SKM-1 treated with dmso at 0.1 percent for 144 hours (cell line): ENCODE measurements around the gene TRPM4.
"Not testable (repeated sequence)": the region's sequence is repeated elsewhere in the genome, so short reads cannot be mapped to it uniquely, and the experiment has no call there.

Experiments used
- DNase-seq: peaks from one replicate; lab custom pipeline; 2025; ENCODE audit not compliant: unreplicated experiment; lab: John Stamatoyannopoulos, UW

The TRPM4 gene

DNA sequence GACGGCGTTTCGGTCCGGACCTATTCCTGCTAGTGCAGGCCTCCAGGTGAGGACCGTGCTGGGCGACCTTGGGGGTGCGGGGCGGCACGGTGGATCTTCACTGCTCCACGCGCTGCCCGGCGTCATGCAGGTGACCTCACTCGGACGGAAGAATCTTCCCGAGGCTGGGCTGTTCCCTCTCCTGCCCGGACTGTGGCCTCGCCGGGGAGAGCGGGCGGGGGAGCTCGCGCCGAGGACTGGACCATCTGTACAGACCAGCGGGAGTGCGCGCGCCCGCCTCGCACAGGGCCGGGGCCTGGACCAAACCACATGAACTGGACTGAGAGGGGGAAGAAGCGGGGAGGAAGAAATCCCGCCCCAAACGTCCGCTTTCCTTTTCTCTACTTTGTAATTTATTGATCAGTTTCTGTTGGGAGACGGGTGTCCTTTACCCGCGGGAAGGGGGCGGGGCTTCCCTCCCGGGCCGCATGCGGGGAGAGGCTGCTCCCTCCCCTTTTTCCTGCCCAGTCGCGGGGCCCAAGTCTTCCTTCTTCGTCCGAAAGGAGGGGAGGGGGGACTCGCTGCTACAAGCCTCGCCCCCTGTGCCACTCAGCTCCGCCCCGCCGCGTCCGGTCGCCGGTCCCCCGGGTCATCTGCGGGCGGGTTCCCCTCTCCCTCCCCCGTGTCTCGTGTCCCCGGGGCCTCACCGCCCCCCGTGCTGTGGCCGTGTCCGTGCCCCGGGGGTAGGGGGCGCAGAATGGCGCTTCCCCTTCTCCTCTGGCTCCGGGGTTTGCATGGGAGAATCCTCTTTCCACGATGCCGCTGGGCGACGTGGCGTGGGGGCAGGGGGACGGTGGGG is 7.3 kb upstream of the TRPM4 start:
- peak; percentile 62 for DNase-seq

DNA sequence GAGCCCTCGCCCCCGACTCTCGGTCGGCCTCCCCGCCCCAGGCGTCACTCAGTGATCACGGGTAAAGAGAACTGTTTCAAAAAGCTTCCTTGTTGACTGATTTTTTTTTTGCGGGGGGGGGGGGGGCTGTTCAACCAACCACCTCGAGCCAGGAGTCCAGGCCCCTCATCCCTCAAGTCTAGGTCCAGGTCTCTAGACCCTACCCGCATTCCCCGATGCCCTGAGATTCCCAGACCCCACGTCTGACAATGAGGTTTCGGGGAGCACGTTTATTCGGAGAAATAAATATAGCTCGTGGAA is 6.7 kb upstream of the TRPM4 start:
- no peak for DNase-seq

DNA sequence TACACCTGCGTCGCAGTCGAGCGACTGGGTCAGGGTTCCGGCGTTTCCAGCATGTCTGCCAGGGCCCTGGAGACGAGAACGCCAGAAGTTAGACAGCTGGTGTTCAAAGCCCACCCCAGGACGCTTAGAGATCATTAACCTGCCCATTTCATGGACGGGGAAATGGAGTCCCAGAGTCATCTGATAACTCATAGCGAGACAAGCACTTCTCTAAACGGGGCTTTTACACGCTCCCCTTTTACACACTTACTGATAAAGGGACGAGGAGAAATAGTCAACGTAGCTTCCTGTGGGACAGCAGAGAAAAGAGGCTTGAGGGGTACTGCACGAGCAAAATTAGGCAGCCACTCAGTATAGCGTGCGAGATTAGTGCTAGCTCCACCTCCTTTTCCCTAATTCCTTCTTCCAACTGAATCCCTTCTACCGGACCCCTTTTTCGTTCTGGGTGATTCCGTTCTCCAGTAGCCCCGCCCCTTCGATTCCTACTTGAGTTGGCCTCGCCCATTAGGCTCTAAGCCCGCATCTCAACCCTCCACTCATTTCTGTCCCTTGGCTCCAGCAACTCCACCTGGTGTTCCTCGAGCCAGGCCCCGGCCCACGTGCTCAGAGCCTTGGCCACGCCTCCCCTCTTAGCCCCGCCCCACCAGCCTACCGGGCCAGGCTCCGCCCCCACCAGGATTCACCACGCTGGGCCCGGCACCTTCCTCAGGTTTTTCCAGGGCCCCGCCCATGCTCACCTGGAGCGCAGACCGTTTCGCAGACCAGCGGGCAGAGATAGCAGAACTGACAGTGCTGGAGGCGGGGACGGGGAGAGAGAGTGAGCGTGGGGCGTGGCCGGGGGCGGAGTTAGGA is 6.1 kb upstream of the TRPM4 start:
- DNase-seq, result peak; percentile 34

DNA sequence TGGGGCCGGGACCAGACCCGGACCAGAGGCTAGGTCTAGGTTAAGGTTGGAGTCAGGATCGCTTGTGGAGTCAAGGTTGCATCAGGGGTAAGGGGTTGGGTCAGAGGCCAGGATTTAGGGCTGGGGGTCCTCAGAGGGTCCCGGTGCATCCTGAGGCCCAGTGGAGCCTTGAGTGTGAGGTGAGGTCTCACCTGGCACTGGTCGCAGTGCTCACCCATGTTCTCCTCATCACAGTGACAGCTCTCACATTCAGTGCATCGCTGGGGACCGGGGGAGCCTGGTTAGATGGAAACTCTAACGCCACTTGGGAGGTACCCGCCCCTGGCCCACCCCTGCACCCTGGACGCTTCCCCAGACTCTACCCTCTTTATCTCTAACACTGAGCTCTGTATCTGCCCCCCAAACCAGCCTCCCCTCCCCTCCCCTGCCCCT is 5.5 kb upstream of the TRPM4 start:
- no peak for DNase-seq

DNA sequence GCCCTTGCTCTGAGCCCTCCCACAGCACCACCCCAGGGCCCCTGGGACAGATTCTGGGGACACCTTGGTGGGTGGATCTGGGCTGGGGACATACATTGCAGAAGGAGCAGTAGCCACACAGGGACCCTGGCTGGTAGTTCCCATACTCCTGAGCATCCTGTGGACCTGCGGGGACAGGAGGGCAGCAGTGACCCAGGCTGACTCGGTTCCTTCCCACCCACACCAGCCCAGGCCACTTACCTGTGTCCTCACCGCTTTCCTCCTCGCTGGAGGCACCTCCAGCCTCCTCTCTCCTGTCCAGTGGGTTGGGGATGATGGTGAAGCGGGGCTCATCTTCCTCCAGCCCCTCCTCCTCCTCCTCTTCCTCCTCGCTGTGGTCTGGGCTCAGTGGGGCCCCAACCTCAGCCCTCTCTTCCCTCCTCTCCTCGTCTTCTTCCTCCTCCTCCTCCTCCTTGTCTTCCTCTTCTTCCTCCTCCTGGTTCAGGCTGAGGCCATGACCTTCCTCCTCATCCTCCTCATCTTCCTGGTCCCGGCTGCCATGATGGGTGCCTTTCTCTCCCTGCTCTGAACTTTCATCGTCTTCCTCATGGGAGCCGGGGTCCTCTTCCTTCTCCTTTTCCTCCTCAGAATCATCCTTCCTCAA is 4.3 kb upstream of the TRPM4 start:
- peak; percentile 12 for DNase-seq

DNA sequence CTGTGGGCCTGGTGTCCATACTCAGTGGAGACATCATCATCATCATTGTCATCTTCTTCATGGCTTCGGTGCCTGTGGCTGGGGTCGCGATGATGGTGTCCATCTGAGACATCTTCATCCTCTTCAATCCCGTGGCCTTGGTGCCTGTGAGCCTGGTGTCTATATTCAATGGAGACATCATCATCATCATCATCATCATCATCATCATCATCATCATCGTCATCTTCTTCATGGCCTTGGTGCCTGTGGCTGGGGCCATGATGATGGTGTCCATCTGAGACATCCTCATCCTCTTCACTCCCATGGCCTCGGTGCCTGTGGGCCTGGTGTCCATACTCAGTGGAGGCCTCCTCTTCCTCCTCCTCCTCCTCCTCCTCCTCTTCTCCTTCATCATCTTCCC is 3.3 kb upstream of the TRPM4 start:
- DNase-seq, result no peak

DNA sequence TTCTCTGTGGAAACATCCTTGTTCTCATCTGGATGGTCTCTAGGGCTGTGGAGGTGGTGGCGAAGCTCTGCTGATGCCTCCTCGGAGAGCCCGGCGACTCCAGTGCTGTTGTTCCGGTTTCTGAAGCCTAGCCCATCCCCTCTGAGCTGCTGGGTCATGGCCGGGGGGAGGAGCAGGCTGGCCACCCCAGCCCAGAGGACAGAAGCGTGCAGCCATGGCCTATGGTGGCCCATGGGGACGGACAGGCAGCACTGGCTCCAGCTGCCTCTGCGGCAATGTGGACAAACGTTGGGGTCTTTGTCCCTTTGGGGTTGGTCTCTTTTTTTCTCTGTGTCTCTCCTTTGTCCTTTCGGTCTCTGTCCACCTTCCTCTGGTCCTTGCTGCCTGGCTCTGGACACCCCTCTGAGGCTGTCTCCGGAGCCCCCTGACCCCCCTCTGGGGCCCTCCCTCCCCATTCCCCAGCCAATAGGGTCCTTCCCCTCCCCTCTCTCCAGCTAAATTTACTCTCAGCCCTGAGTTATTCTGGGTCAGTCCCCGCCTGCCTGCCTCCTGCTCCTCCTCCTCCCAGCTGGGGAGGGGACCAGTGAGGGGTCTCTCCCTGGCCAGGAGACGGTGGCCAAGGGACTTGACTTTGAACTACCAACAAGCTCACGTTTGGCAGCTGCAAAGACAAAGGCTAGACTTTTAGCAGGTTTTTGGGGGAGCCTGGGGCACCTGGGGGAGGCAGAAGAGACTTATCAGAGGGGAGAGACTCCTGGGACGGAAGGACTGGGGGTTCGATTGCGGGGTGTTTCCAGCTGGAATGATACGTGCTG is 2.4 kb upstream of the TRPM4 start, which contains the start of gene HRC:
TSS of gene HRC (minus strand) at position 392 of the 815 bp plus-strand sequence. CDS start at position 233, 159 bp downstream.
- DNase-seq, result no peak

DNA sequence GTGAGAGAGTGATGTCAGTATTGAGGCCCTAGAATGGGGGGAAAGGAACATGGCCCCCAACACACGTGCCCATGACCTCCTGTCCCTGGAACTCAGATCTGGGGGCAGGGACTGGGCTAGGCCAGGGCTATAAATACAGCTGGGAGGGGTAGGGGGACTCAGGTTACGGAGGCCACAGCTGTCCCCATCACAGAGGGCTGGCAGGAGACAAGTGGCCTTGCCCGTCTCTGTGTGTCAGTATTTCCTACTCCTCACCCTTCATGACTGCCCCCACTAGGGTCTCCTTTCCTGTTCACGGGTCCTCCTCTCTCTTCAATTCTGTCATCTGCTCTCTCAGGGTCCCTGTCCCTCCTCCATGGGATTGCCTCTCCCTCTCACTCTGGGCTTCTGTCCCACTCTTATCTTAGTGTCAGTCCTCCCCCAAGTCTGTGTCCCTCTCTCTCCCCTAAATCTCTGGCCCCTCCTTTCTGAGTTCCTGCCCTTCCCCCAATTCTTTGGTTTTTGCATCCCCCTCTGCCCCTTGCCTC is 1.7 kb upstream of the TRPM4 start:
- DNase-seq, result no peak

DNA sequence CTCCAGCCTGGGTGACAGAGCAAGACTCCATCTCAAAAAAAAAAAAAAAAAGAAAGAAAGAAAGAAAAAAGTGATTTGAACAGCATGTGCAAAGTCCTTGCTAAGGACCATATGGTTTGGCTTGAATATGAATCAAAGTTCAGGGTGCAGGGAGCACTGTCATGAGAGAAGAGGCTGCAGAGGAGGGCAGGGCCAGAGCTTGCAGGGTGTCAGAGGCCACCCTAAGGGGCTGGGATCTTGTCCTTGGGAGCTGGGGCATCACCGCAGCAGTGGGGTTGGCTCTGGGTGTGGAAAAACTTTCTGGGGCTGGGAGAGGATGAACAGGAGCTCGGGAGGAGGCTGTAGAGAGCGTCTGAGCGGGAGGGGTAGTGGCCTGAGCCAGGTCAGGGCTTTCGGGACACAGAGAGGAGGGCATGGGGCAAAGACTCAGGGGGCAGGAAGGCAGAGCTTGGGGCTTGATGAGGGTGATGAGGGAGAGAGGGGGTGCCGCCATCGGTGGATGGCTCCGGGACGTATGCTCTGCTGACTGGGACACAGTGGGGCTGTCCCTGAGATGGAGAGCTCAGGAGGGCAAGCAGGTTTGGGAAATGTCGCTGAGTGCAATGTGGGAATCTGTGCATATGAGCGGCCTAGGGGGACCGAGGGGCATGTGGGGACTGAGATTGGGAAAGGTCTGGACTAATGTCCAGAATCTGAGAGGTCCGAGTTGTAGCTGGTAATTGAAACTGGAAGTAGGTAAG is 3.0 kb downstream of the TRPM4 start:
- no peak for DNase-seq

DNA sequence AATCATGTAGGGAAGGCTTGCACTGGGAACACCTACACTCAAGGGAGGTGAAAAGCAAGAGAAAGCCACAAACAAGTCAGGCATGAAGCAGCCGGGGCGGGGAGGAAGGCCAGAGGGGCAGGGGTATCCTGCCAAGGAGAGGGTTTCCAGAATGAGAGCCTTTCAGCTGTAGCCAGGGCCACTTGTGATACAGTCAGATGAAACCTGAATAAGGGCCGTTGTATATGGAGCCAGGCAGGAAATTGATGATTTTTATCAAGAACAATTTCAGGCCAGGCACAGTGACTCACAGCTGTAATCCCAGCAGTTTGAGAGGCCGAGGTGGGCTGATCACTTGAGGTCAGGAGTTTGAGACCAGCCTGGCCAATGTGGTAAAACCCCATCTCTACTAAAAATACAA is 4.4 kb downstream of the TRPM4 start:
- DNase-seq, result no peak

DNA sequence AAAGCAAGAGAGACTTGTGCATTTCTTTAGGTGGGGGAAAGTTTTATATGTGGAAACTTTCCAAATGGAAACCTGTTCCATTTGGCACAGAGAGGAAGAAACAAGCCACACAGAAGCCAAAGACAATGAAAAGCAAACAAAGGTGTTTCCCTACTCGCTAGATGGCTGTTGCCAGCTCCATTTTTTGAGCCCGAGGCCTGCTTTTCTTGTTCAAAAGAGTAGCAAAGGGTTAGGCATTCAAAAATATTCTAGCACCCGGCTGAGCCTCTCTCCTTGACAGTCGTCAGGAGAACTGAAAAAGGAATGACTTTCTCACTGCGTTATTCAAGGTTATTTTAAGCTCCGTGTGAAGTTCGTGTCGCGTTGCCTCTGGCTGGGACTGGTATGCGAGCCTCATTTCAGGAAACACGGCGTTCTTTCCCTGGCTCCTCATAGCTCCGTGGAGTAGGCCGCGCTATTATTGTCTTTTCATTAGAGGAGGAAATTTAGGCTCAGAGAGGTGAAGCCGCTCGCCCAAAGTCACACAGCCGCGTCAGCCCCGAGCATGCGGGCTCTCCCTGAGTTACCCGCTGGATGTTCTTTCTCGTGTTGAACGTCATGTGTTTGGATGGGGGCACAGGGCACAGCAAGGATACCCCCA is 7.6 kb downstream of the TRPM4 start:
- no peak for DNase-seq

DNA sequence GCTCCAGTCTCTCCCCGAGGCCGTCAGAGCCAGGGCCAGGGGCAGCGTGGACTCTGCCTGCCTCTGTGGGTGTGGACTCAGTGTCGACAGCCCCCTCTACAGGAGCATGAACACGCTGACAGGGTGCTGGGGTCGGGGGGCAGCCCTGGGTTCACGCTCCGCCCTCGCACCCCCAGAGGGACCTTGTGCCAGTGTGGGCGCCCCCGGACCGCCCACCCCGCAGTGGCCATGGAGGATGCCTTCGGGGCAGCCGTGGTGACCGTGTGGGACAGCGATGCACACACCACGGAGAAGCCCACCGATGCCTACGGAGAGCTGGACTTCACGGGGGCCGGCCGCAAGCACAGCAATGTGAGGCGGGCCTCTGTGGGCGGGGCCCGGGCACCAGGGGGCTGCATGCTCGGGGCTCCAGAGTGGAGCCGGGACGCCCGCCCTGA is 8.3 kb downstream of the TRPM4 start:
- no peak for DNase-seq

DNA sequence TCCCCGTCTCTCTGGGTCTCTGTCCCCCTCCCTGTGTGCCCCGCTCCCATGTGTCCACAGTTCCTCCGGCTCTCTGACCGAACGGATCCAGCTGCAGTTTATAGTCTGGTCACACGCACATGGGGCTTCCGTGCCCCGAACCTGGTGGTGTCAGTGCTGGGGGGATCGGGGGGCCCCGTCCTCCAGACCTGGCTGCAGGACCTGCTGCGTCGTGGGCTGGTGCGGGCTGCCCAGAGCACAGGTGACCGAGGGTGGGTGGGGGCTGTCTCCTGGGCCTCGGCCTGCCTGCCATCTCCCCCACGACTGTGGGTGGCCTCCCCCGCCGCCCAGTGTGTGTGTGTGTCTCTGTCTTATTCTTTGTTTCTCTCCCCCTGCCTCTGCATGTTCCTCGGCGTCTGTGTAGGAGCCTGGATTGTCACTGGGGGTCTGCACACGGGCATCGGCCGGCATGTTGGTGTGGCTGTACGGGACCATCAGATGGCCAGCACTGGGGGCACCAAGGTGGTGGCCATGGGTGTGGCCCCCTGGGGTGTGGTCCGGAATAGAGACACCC is 10.3 kb downstream of the TRPM4 start:
- no peak for DNase-seq

DNA sequence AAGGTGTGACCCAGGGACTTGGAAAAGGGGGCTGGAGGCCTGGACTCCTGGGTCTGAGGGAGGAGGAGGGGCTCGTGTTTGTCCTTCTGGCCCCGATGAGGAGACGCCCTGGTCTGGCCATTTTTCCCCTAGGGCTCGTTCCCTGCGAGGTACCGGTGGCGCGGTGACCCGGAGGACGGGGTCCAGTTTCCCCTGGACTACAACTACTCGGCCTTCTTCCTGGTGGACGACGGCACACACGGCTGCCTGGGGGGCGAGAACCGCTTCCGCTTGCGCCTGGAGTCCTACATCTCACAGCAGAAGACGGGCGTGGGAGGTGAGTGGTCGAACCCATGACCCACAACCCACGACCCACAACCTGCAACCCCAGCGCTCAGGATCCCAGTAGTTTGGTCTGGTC is 10.8 kb downstream of the TRPM4 start:
- DNase-seq, result no peak

DNA sequence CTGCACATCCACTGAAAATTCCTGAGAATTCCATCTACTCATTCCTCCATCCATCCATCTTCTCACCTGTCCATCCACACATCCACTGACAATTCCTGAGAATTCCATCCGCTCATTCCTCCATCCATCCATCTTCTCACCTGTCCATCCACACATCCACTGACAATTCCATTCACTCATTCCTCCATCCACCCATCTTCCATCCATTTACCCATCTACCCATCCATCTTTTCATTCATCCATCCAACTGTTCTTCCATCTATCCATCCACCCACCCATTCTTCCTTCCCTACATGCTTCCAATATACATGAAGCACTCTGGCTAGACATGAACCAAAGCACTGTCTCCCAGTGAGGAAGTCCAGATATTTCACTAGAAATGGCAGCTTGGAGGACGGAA is 15.6 kb downstream of the TRPM4 start:
- no peak for DNase-seq

DNA sequence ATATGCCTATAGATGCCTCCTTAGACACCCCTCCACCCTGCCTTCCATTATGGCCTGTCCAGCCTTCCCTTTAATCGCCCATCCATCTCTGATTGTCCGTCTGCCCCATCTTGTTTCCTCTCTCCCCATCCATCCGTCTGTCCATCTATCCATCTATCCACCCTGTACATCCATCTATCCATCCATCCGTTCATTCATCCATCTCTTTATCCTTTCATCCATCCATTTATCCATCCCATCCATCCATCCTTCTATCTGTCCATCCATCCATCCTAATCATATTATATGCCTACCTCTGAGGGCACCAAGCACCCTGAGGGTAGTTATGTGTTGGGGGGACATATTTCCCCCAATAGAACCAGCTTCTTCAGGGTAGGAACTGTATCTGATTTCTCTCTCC is 23.1 kb downstream of the TRPM4 start:
- no peak for DNase-seq

DNA sequence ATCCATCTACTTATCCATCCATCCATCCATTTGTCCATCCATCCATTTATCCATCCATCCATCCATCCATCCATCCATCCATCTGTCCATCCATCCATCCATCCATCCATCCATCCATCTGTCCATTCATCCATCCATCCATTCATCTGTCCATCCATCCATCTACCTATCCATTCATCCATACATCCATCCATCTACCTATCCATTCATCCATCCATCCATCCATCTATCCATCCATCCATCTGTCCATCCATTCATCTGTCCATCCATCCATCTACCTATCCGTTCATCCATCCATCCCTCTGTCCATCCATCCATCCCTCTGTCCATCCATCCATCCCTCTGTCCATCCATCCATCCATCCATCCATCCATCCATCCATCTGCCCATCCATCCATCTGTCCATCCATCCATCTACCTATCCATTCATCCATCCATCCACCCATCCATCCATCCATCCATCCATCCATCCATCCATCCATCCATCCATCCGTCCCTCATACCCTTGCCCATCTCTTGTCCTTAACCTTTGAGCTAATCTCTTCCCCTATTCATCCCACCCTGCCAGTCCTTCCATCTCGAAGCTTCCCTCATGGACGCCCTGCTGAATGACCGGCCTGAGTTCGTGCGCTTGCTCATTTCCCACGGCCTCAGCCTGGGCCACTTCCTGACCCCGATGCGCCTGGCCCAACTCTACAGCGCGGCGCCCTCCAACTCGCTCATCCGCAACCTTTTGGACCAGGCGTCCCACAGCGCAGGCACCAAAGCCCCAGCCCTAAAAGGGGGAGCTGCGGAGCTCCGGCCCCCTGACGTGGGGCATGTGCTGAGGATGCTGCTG is 24.6 kb downstream of the TRPM4 start:
- DNase-seq, result not testable (repeated sequence)

DNA sequence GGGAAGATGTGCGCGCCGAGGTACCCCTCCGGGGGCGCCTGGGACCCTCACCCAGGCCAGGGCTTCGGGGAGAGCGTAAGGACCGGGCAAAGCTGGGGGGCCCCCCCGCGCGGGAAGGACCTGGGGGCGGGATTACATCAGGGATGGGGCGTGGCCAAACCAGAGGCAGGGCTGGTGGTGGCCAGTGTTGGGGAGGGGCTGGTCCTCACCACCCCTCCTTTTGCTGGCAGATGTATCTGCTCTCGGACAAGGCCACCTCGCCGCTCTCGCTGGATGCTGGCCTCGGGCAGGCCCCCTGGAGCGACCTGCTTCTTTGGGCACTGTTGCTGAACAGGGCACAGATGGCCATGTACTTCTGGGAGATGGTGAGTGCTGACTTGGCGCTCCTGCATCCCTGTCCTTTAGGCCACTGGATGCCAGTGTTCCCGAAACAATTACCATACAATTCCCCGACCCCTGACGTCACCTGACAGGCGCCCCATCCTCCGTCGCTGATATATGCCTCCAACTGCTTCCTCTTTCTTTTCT is 25.3 kb downstream of the TRPM4 start:
- DNase-seq, result no peak
